ENCODE data around the gene CDK11A.

Gene CDK11A

GRCh38 chr1:1760715-1761114, 36.6 kb upstream of the CDK11A start:
- Histone ChIP-seq H3K9me3 (ENCODE audit: control insufficient read depth in 1 of 2, low read length in 2 of 2) (no peaks in the 10 kb centered on the region), H3K9ac (ENCODE audit: low read depth in 1 of 2, low read length in 2 of 2) (no peak overlapping the region), H3K36me3 (ENCODE audit: control insufficient read depth in 1 of 2, insufficient read depth in 2 of 2, low read length in 2 of 2) (peaks cover 31 to 73% of the 10 kb centered on the region in 2 donors), H3K4me3 (ENCODE audit: low read depth in 1 of 2, low read length in 2 of 2) (no peak overlapping the region), H3K27me3 (ENCODE audit: control insufficient read depth in 1 of 2, insufficient read depth in 2 of 2, low read length in 2 of 2) (no peaks in the 10 kb centered on the region), H3K27ac (ENCODE audit: low read depth, low read length) (no peak overlapping the region), H3K4me1 (ENCODE audit: control insufficient read depth in 1 of 2, insufficient read depth in 2 of 2, low read length in 2 of 2) (peaks cover 23 to 24% of the 10 kb centered on the region in 2 donors)

- Histone ChIP-seq H3K4me1 (ENCODE audit: control insufficient read depth in 1 of 2, insufficient read depth in 2 of 2, low read length in 2 of 2) (peaks cover 23 to 24% of the 10 kb centered on the region in 2 donors), H3K9me3 (ENCODE audit: control insufficient read depth in 1 of 2, low read length in 2 of 2) (no peaks in the 10 kb centered on the region), H3K36me3 (ENCODE audit: control insufficient read depth in 1 of 2, insufficient read depth in 2 of 2, low read length in 2 of 2) (peaks cover 31 to 74% of the 10 kb centered on the region in 2 donors), H3K4me3 (ENCODE audit: low read depth in 1 of 2, low read length in 2 of 2) (no peak overlapping the region), H3K9ac (ENCODE audit: low read depth in 1 of 2, low read length in 2 of 2) (no peak overlapping the region), H3K27ac (ENCODE audit: low read depth, low read length) (no peak overlapping the region), H3K27me3 (ENCODE audit: control insufficient read depth in 1 of 2, insufficient read depth in 2 of 2, low read length in 2 of 2) (no peaks in the 10 kb centered on the region)
Observed at GRCh38 chr1:1760345-1760650, 36.1 kb upstream of the CDK11A start.

GRCh38 chr1:1759456-1760344, 35.5 kb upstream of the CDK11A start:
- Histone ChIP-seq H3K36me3 (ENCODE audit: control insufficient read depth in 1 of 2, insufficient read depth in 2 of 2, low read length in 2 of 2) (peaks cover 26 to 75% of the 10 kb centered on the region in 2 donors), H3K4me1 (ENCODE audit: control insufficient read depth in 1 of 2, insufficient read depth in 2 of 2, low read length in 2 of 2) (peaks cover 23 to 24% of the 10 kb centered on the region in 2 donors), H3K4me3 (ENCODE audit: low read depth in 1 of 2, low read length in 2 of 2) (peak overlapping the region in 1 of 2 donors; percentile 11), H3K27ac (ENCODE audit: low read depth, low read length) (peak overlapping the region; percentile 80), H3K9me3 (ENCODE audit: control insufficient read depth in 1 of 2, low read length in 2 of 2) (no peaks in the 10 kb centered on the region), H3K9ac (ENCODE audit: low read depth in 1 of 2, low read length in 2 of 2) (peak overlapping the region in 1 of 2 donors; percentile 39), H3K27me3 (ENCODE audit: control insufficient read depth in 1 of 2, insufficient read depth in 2 of 2, low read length in 2 of 2) (no peaks in the 10 kb centered on the region)

GRCh38 chr1:1758692-1759455, 34.7 kb upstream of the CDK11A start:
- H3K9me3 ChIP-seq (ENCODE audit: control insufficient read depth in 1 of 2, low read length in 2 of 2): no peaks in the 10 kb centered on the region
- peaks cover 21 to 74% of the 10 kb centered on the region in 2 donors for H3K36me3 ChIP-seq (ENCODE audit: control insufficient read depth in 1 of 2, insufficient read depth in 2 of 2, low read length in 2 of 2)
- H3K27ac ChIP-seq (ENCODE audit: low read depth, low read length): peak overlapping the region; percentile 81
- H3K27me3 ChIP-seq (ENCODE audit: control insufficient read depth in 1 of 2, insufficient read depth in 2 of 2, low read length in 2 of 2): no peaks in the 10 kb centered on the region
- peak overlapping the region; percentile 39 to 61 for H3K9ac ChIP-seq (ENCODE audit: low read depth in 1 of 2, low read length in 2 of 2)
- peaks cover 23 to 24% of the 10 kb centered on the region in 2 donors for H3K4me1 ChIP-seq (ENCODE audit: control insufficient read depth in 1 of 2, insufficient read depth in 2 of 2, low read length in 2 of 2)
- peak overlapping the region; percentile 21 to 50 for H3K4me3 ChIP-seq (ENCODE audit: low read depth in 1 of 2, low read length in 2 of 2)

GRCh38 chr1:1758059-1758621, 34.0 kb upstream of the CDK11A start:
- no peaks in the 10 kb centered on the region for H3K9me3 ChIP-seq (ENCODE audit: control insufficient read depth in 1 of 2, low read length in 2 of 2)
- H3K4me3 ChIP-seq (ENCODE audit: low read depth in 1 of 2, low read length in 2 of 2): peak overlapping the region in 1 of 2 donors; percentile 50
- H3K27ac ChIP-seq (ENCODE audit: low read depth, low read length): peak overlapping the region; percentile 81
- no peaks in the 10 kb centered on the region for H3K27me3 ChIP-seq (ENCODE audit: control insufficient read depth in 1 of 2, insufficient read depth in 2 of 2, low read length in 2 of 2)
- peaks cover 23 to 24% of the 10 kb centered on the region in 2 donors for H3K4me1 ChIP-seq (ENCODE audit: control insufficient read depth in 1 of 2, insufficient read depth in 2 of 2, low read length in 2 of 2)
- peaks cover 25 to 76% of the 10 kb centered on the region in 2 donors for H3K36me3 ChIP-seq (ENCODE audit: control insufficient read depth in 1 of 2, insufficient read depth in 2 of 2, low read length in 2 of 2)
- peak overlapping the region; percentile 39 to 61 for H3K9ac ChIP-seq (ENCODE audit: low read depth in 1 of 2, low read length in 2 of 2)

- Histone ChIP-seq H3K4me3 (ENCODE audit: low read depth in 1 of 2, low read length in 2 of 2) (peak overlapping the region in 1 of 2 donors; percentile 50), H3K9ac (ENCODE audit: low read depth in 1 of 2, low read length in 2 of 2) (peak overlapping the region in 1 of 2 donors; percentile 61), H3K27me3 (ENCODE audit: control insufficient read depth in 1 of 2, insufficient read depth in 2 of 2, low read length in 2 of 2) (no peaks in the 10 kb centered on the region), H3K9me3 (ENCODE audit: control insufficient read depth in 1 of 2, low read length in 2 of 2) (no peaks in the 10 kb centered on the region), H3K36me3 (ENCODE audit: control insufficient read depth in 1 of 2, insufficient read depth in 2 of 2, low read length in 2 of 2) (peaks cover 25 to 76% of the 10 kb centered on the region in 2 donors), H3K27ac (ENCODE audit: low read depth, low read length) (peak overlapping the region; percentile 81), H3K4me1 (ENCODE audit: control insufficient read depth in 1 of 2, insufficient read depth in 2 of 2, low read length in 2 of 2) (peaks cover 23 to 24% of the 10 kb centered on the region in 2 donors)
Observed at GRCh38 chr1:1757422-1758058, 33.4 kb upstream of the CDK11A start.

GRCh38 chr1:1756661-1757421, 32.7 kb upstream of the CDK11A start:
- H3K27me3 ChIP-seq (ENCODE audit: control insufficient read depth in 1 of 2, insufficient read depth in 2 of 2, low read length in 2 of 2): no peaks in the 10 kb centered on the region
- H3K4me1 ChIP-seq (ENCODE audit: control insufficient read depth in 1 of 2, insufficient read depth in 2 of 2, low read length in 2 of 2): peaks cover 23 to 24% of the 10 kb centered on the region in 2 donors
- peaks cover 25 to 72% of the 10 kb centered on the region in 2 donors for H3K36me3 ChIP-seq (ENCODE audit: control insufficient read depth in 1 of 2, insufficient read depth in 2 of 2, low read length in 2 of 2)
- H3K9me3 ChIP-seq (ENCODE audit: control insufficient read depth in 1 of 2, low read length in 2 of 2): no peaks in the 10 kb centered on the region
- H3K4me3 ChIP-seq (ENCODE audit: low read depth in 1 of 2, low read length in 2 of 2): no peak overlapping the region
- no peak overlapping the region for H3K27ac ChIP-seq (ENCODE audit: low read depth, low read length)
- H3K9ac ChIP-seq (ENCODE audit: low read depth in 1 of 2, low read length in 2 of 2): no peak overlapping the region

- no peak overlapping the region for H3K9ac ChIP-seq (ENCODE audit: low read depth in 1 of 2, low read length in 2 of 2)
- no peaks in the 10 kb centered on the region for H3K9me3 ChIP-seq (ENCODE audit: control insufficient read depth in 1 of 2, low read length in 2 of 2)
- peaks cover 23 to 24% of the 10 kb centered on the region in 2 donors for H3K4me1 ChIP-seq (ENCODE audit: control insufficient read depth in 1 of 2, insufficient read depth in 2 of 2, low read length in 2 of 2)
- H3K27ac ChIP-seq (ENCODE audit: low read depth, low read length): no peak overlapping the region
- H3K4me3 ChIP-seq (ENCODE audit: low read depth in 1 of 2, low read length in 2 of 2): no peak overlapping the region
- H3K36me3 ChIP-seq (ENCODE audit: control insufficient read depth in 1 of 2, insufficient read depth in 2 of 2, low read length in 2 of 2): peaks cover 18 to 64% of the 10 kb centered on the region in 2 donors
- H3K27me3 ChIP-seq (ENCODE audit: control insufficient read depth in 1 of 2, insufficient read depth in 2 of 2, low read length in 2 of 2): no peaks in the 10 kb centered on the region
Observed at GRCh38 chr1:1755852-1756251, 31.7 kb upstream of the CDK11A start.

- Histone ChIP-seq H3K9me3 (ENCODE audit: control insufficient read depth in 1 of 2, low read length in 2 of 2) (no peaks in the 10 kb centered on the region), H3K27me3 (ENCODE audit: control insufficient read depth in 1 of 2, insufficient read depth in 2 of 2, low read length in 2 of 2) (no peaks in the 10 kb centered on the region), H3K27ac (ENCODE audit: low read depth, low read length) (no peak overlapping the region), H3K36me3 (ENCODE audit: control insufficient read depth in 1 of 2, insufficient read depth in 2 of 2, low read length in 2 of 2) (peaks cover 18 to 59% of the 10 kb centered on the region in 2 donors), H3K9ac (ENCODE audit: low read depth in 1 of 2, low read length in 2 of 2) (no peak overlapping the region), H3K4me3 (ENCODE audit: low read depth in 1 of 2, low read length in 2 of 2) (no peak overlapping the region), H3K4me1 (ENCODE audit: control insufficient read depth in 1 of 2, insufficient read depth in 2 of 2, low read length in 2 of 2) (peaks cover 23 to 24% of the 10 kb centered on the region in 2 donors)
Observed at GRCh38 chr1:1755426-1755825, 31.3 kb upstream of the CDK11A start.
